ENCODE measurements around the gene GGT6.

- TF ChIP-seq, protein P1, sequence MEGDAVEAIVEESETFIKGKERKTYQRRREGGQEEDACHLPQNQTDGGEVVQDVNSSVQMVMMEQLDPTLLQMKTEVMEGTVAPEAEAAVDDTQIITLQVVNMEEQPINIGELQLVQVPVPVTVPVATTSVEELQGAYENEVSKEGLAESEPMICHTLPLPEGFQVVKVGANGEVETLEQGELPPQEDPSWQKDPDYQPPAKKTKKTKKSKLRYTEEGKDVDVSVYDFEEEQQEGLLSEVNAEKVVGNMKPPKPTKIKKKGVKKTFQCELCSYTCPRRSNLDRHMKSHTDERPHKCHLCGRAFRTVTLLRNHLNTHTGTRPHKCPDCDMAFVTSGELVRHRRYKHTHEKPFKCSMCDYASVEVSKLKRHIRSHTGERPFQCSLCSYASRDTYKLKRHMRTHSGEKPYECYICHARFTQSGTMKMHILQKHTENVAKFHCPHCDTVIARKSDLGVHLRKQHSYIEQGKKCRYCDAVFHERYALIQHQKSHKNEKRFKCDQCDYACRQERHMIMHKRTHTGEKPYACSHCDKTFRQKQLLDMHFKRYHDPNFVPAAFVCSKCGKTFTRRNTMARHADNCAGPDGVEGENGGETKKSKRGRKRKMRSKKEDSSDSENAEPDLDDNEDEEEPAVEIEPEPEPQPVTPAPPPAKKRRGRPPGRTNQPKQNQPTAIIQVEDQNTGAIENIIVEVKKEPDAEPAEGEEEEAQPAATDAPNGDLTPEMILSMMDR (conservative IDR thresholded peaks at IDR 0.05; ENCODE audit: low read depth, low read length): no peak
- TF ChIP-seq EZH2 (IDR thresholded peaks at IDR 0.05; ENCODE audit: borderline replicate concordance, low read depth, low read length, poor library complexity, severe bottlenecking): no peak
Observed at GRCh38 chr17:4548721-4549531, 11.5 kb downstream of the GGT6 start.

All from A673 (cell line).